Psoas muscle (tissue), 8 donors: Measurements from ENCODE around the gene FGF14. TPM values are rescaled to one million over a fixed set of nuclear protein-coding genes. Genes with fewer than 3 reads are reported as not detected.

Experiments
- ATAC-seq, 4 donors: fragments of 200-7000 bp; cut with Tn5 transposase; one replicate each; pipeline ENCODE4 v1.9.1; 2020; ENCODE audit warnings: moderate library complexity in 3 of 4, mild to moderate bottlenecking in 2 of 4
- DNase-seq, 2 donors: peaks; one replicate each; pipeline ENCODE4 v3.0.0-alpha.2; 2020
- H3K27ac ChIP-seq: fragments of 200-600 bp; one replicate; pipeline ENCODE4 v1.8.0; 2022
- H3K27me3 ChIP-seq, 3 donors: fragments of 200-600 bp in 1 of 3; one replicate each; pipeline versions ENCODE4 v1.6.1 to v1.8.0; 2013 to 2022; ENCODE audit warnings: low read length in 2 of 3, mild to moderate bottlenecking in 2 of 3, moderate library complexity in 1 of 3; ENCODE audit not compliant: insufficient read depth in 3 of 3
- H3K36me3 ChIP-seq, 2 donors: fragments of 200-600 bp in 1 of 2; one replicate each; pipeline versions ENCODE4 v1.6.1 to v1.8.0; 2013 to 2022; ENCODE audit warnings: low read depth in 1 of 2, mild to moderate bottlenecking in 1 of 2, moderate library complexity in 1 of 2; ENCODE audit not compliant: insufficient read depth in 1 of 2
- H3K4me1 ChIP-seq: fragments of 200-600 bp; one replicate; pipeline ENCODE4 v1.8.0; 2022
- H3K4me3 ChIP-seq: fragments of 200-600 bp; one replicate; pipeline ENCODE4 v1.8.0; 2022; ENCODE audit warnings: mild to moderate bottlenecking
- H3K9me3 ChIP-seq: fragments of 200-600 bp; one replicate; pipeline ENCODE4 v1.8.0; 2022
- WGBS, 3 donors: extraction: QIAGEN DNeasy Blood & Tissue Kit; methylation state at CpG; one replicate each; pipeline versions ENCODE4 v1.1.6 to v1.1.7; 2013; 5-methylcytosine and 5-hydroxymethylcytosine counted together
- intact Hi-C, 2 donors: fragments of 100-400 bp; cut with DNase I; formaldehyde crosslinking; loops; one replicate each; pipeline versions ENCODE4 v1.11.0 to v1.14.2; 2022
- polyA plus RNA-seq, 3 donors: library from polyadenylated mRNA; stranded (reverse); fragments of 200-250 nt; gene quantifications; one replicate each; pipeline ENCODE4 v1.2.3, GENCODE V29; 2013
- total RNA-seq, 4 donors: library from RNA; stranded (reverse); fragmentation: NEBNext Ultra II Directional in 2 of 4; extraction: Animal tissue kit (Norgen Biotek cat#: 25700) in 2 of 4; gene quantifications; one replicate each; pipeline versions ENCODE4 v1.2.1 to v1.2.4, GENCODE V29; 2021 to 2023
- TF ChIP-seq, protein P1 (sequence below): fragments of 200-600 bp; IDR thresholded peaks from one replicate; pipeline ENCODE4 v1.8.0; 2022; ENCODE audit warnings: antibody characterized with exemption
- donor health status: healthy with polysubstance abuse.
- donor health status: DM: no; HTN: no; CAD: no; lungs with moderate emphysema.
- donor health status: Bipolar disorder and iron deficiency.
- donor health status: healthy.
- donor health status: DM: yes; HTN: yes; CAD: no.
- donor health status: DM: no; HTN: no; CAD: no.
- donor health status: DM: no; HTN: no; CAD: no.
- donor health status: DM: yes; HTN: yes; CAD: no.

FGF14 gene
- total and polyA plus RNA-seq, 7 donors, result 0.01 to 0.05 (median 0.02) TPM; not detected in 4

DNA sequence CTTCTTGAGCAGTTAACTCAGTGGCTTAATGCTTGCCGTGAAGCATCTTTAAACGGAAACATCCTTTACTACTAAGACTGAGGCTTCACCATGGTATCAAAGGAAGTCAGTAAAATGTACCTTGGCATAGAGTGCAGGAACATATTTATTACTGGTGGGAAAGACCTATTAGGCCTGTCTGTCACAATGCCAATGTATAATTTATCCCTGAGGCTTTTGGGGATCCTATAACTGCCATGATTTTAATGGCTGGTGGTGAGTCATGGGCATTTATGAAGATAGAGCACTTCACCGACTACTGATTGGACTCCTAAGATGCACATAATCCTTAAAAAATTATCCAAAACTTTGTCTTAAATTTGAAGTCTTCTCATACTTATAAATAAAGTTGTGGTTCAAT is 79.6 kb downstream of the FGF14 start:
- DNase-seq, result no peak
- no peak overlapping the region for H3K4me3 ChIP-seq
- no peaks in the 10 kb centered on the region for H3K27me3 ChIP-seq
- WGBS, 3 donors, result 76 to 86% (median 85%) methylated on average over 3 of the region's 3 CpGs
- TF ChIP-seq, protein P1, sequence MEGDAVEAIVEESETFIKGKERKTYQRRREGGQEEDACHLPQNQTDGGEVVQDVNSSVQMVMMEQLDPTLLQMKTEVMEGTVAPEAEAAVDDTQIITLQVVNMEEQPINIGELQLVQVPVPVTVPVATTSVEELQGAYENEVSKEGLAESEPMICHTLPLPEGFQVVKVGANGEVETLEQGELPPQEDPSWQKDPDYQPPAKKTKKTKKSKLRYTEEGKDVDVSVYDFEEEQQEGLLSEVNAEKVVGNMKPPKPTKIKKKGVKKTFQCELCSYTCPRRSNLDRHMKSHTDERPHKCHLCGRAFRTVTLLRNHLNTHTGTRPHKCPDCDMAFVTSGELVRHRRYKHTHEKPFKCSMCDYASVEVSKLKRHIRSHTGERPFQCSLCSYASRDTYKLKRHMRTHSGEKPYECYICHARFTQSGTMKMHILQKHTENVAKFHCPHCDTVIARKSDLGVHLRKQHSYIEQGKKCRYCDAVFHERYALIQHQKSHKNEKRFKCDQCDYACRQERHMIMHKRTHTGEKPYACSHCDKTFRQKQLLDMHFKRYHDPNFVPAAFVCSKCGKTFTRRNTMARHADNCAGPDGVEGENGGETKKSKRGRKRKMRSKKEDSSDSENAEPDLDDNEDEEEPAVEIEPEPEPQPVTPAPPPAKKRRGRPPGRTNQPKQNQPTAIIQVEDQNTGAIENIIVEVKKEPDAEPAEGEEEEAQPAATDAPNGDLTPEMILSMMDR, result no peak
- H3K27ac ChIP-seq, result no peak overlapping the region
- no peaks in the 10 kb centered on the region for H3K9me3 ChIP-seq
- no peak for ATAC-seq
- H3K36me3 ChIP-seq, result no peaks in the 10 kb centered on the region
- intact Hi-C loops, result no loop called here
- H3K4me1 ChIP-seq, result no peaks in the 10 kb centered on the region

- TF ChIP-seq, protein P1, result no peak
- DNase-seq (no peak), ATAC-seq (no peak)
- WGBS, 3 donors, result 76 to 86% (median 82%) methylated on average over 5 of the region's 5 CpGs
- Histone ChIP-seq H3K36me3 (no peaks in the 10 kb centered on the region), H3K27me3 (no peaks in the 10 kb centered on the region), H3K4me3 (no peak overlapping the region), H3K27ac (peak overlapping the region; percentile 23), H3K9me3 (no peaks in the 10 kb centered on the region), H3K4me1 (no peaks in the 10 kb centered on the region)
- intact Hi-C loops, result no loop called here
Measured at GRCh38 chr13:102318233-102318632, 83.6 kb downstream of the FGF14 start.

GRCh38 chr13:102317593-102317992 is 84.3 kb downstream of the FGF14 start:
- 22 to 48% (median 23%) methylated on average over 2 of the region's 2 CpGs for WGBS, 3 donors

GRCh38 chr13:102316732-102317131 is 85.1 kb downstream of the FGF14 start:
- no peaks in the 10 kb centered on the region for H3K4me1 ChIP-seq
- H3K36me3 ChIP-seq, result no peaks in the 10 kb centered on the region
- no peaks in the 10 kb centered on the region for H3K27me3 ChIP-seq
- DNase-seq (no peak), ATAC-seq (no peak)
- H3K27ac ChIP-seq, result no peak overlapping the region
- H3K9me3 ChIP-seq, result no peaks in the 10 kb centered on the region
- WGBS, 3 donors, result 85 to 91% (median 87%) methylated on average over 3 of the region's 3 CpGs
- TF ChIP-seq, protein P1, result no peak
- intact Hi-C loops, result no loop called here
- no peak overlapping the region for H3K4me3 ChIP-seq

More at GRCh38 chr13:102317593-102317992, 84.3 kb downstream of the FGF14 start:
- H3K9me3 ChIP-seq, result no peaks in the 10 kb centered on the region
- no peak overlapping the region for H3K4me3 ChIP-seq
- H3K27me3 ChIP-seq, result no peaks in the 10 kb centered on the region
- TF ChIP-seq, protein P1, result no peak
- intact Hi-C loops, result no loop called here
- peak; percentile 86 to 87 for DNase-seq
- H3K4me1 ChIP-seq, result no peaks in the 10 kb centered on the region
- no peaks in the 10 kb centered on the region for H3K36me3 ChIP-seq
- no peak overlapping the region for H3K27ac ChIP-seq
- peak; percentile 37 to 80 (median 76) for ATAC-seq

- Histone ChIP-seq H3K9me3 (no peaks in the 10 kb centered on the region), H3K27ac (no peak overlapping the region), H3K4me1 (no peaks in the 10 kb centered on the region), H3K4me3 (no peak overlapping the region), H3K27me3 (no peaks in the 10 kb centered on the region), H3K36me3 (no peaks in the 10 kb centered on the region)
- intact Hi-C loops, result no loop called here
- WGBS, 3 donors, result 84 to 95% (median 89%) methylated on average over 4 of the region's 4 CpGs
- no peak for ATAC-seq
- DNase-seq, result no peak
- TF ChIP-seq, protein P1, result no peak
Measured at GRCh38 chr13:102312841-102313240, 89.0 kb downstream of the FGF14 start.
